GM19043 (cell line): Measurements from ENCODE around the gene RPS25.
A peak's percentile ranks its signal among the peaks of the same experiment; 100 is the strongest.
"Not testable (repeated sequence)": the region's sequence is repeated elsewhere in the genome, so short reads cannot be mapped to it uniquely, and the experiment has no call there.

Experiments used
- ATAC-seq: cut with Tn5 transposase; IDR thresholded peaks from one replicate; pipeline ENCODE4 v1.9.1; 2021; ENCODE audit warnings: low read depth; ENCODE audit not compliant: unreplicated experiment

RPS25 gene

GRCh38 chr11:119018074-119018938 lies at the start of gene RPS25, which contains the start of gene TRAPPC4:
TSS of gene RPS25 (minus strand) at chr11:119018343. CDS start at chr11:119018284, 59 bp downstream.
TSS of gene TRAPPC4 (plus strand) at chr11:119018766. CDS start at chr11:119018796, 30 bp downstream.
- peak; percentile 92 for ATAC-seq

DNA sequence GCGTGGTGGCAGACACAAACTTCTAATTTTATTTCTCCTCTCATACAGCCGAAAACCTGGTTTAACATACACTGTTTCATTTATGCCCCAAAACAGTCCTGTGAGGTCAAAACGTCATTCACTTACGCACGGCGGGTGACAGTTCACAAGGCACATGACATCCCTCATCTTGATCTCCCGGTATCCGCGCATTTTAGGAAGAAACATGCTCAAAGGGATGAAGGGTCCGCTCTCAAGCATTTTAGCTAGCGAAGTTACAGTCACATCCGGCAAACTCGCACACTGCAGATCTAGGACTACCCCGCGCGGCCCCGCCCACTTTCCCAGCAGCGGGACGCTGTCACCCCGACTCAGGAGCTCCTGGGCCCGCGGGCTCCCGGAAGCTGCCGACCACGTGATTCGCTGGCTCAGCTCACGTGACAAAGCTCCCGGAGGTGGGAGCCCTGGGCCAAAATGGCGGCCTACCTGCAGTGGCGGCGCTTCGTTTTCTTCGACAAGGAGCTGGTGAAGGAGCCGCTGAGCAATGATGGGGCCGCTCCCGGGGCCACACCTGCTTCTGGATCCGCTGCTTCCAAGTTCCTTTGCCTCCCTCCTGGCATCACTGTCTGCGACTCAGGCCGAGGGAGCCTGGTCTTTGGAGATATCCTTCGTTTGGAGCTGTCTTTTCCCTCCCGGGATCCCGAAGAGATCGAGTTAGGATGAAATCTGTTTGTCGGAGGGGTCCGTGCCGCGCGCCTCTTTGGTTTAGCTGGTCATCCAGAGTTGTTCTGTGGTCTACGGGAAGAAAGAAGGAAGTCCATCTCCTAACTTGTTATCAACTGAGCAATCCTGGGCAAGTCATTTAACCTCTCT lies 49.5 kb upstream of the RPS25 start, which contains the start of gene VPS11:
Gene VPS11, plus strand, starts transcription at position 448 of the 852 bp plus-strand sequence. Its CDS starts 6 bp downstream, at position 454.
- peak; percentile 77 for ATAC-seq

- no peak for ATAC-seq
Observed at GRCh38 chr11:119065369-119065768, 47.2 kb upstream of the RPS25 start.

DNA sequence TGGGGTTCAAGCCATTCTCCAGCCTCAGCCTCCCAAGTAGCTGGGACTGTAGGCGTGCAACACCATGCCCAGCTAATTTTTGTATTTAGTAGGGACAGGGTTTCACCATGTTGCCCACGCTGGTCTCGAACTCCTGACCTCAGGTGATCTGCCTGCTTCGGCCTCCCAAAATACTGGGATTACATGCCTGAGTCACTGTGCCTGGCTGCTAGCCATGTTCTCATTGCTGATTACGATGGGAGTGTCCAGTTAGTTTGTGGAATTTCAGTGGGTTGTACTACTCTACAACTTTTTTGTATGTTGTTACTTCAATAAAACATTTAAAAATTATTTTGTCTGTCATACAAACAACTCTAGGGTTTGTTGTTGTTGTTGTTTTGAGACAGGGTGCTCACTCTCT lies 44.6 kb upstream of the RPS25 start:
- ATAC-seq, result no peak

DNA sequence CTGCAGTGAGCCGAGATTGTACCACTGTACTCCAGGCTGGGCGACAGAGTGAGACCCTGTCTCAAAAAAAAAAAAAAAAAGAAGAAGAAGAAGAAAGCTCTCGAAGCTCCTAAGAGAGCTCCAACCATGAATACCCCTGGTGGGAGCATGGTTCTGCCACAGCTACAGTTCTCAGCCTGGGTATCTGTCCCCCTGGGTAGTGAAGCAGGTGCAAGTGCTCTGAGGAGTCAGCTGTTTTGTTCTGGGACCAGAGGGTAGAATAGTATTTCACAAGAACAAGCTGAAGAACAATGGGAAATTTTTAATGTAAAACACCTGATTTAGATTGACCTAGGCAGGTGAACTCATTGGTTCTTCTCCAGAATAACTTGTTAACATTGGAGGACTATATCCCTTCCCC lies 43.1 kb upstream of the RPS25 start:
- ATAC-seq, result no peak

GRCh38 chr11:119059128-119059527 lies 41.0 kb upstream of the RPS25 start:
- not testable (repeated sequence) for ATAC-seq

- peak; percentile 94 for ATAC-seq
Observed at GRCh38 chr11:119057000-119057769, 39.0 kb upstream of the RPS25 start, which contains the start of gene HYOU1. TSS of gene HYOU1 (minus strand) at chr11:119057205. CDS start at chr11:119056160, 1,045 bp downstream.

- ATAC-seq, result no peak
Observed at GRCh38 chr11:119056421-119056999, 38.4 kb upstream of the RPS25 start.

- ATAC-seq, result no peak
Observed at GRCh38 chr11:119055901-119056300, 37.8 kb upstream of the RPS25 start.

GRCh38 chr11:119054418-119054817 lies 36.3 kb upstream of the RPS25 start:
- no peak for ATAC-seq

- ATAC-seq, result no peak
Observed at GRCh38 chr11:119052163-119052814, 34.1 kb upstream of the RPS25 start.

DNA sequence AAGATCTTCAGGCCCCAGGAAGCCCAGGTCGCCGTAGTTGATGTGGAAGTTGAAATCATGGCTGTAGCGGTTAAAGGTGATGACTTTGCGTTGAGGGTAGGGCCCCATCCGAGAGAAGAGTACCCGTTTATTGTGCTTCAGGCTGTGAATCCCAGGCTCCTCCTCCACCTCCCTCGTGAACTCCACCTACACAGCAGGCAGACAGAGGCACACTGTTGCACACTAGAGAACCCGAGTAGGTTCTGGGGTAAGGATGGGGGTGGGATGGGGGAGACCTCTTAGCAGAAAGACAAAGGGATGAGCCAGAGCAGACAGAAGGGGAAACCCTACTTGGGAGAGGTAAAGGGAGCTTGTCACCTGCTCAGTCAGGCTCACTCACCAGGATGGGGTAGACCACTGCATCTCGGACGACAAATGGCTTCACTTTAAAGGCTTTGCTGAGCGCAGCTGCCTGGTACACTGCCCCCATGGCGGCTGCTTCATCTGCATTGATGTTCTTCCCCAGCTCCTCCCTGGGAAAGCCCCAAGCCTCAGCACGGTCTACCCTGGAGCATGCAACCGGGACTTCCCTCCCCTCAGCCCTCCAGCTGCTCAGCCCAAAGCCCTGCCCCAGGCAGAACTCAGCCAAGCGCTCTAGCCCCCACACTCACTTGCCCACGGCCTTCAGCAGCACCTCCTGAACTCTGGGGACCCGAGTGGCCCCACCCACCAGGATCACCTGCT lies 33.5 kb upstream of the RPS25 start:
- ATAC-seq, result no peak

DNA sequence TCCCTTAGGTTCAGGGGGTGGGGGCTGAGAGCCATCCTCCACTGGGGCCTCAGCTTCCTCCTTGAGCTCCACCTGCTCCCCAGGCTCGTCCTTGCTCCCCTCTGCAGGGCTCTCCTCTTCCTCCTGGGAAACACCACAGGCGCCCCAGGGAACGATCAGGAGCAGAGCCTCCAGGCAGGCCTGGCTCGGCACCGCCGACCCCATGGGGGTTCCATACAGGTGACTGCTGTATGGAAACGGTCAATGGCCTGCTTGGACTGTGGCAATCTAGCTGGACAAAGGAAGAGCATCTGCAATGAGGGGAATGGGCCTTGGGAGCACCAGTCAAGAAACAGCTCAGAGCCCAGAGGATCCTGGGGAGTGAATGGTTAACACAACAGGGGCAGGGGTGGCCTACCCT lies 30.9 kb upstream of the RPS25 start:
- ATAC-seq, result no peak

DNA sequence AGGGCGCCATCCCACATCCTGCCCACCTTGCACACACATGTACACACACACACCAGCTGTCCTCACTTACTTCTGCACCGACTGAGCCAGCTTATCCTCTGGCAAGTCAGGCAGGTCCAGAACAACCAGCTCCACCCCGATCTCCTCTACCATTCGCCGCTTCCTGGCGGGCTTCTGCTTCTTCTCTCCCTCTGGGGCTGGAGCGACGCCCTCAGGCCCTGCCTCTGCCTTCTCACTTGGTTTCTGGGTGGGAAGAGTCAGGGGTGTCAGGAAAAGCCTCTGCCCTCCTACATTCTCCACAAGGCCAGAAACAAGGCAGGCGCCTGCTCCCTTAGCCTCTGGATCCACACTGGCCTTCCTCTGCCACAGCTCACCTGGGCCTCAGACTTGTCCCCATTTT lies 30.5 kb upstream of the RPS25 start:
- ATAC-seq, result no peak

GRCh38 chr11:119047205-119047604 lies 29.1 kb upstream of the RPS25 start:
- ATAC-seq, result no peak

- no peak for ATAC-seq
Observed at GRCh38 chr11:119046489-119046888, 28.3 kb upstream of the RPS25 start.

DNA sequence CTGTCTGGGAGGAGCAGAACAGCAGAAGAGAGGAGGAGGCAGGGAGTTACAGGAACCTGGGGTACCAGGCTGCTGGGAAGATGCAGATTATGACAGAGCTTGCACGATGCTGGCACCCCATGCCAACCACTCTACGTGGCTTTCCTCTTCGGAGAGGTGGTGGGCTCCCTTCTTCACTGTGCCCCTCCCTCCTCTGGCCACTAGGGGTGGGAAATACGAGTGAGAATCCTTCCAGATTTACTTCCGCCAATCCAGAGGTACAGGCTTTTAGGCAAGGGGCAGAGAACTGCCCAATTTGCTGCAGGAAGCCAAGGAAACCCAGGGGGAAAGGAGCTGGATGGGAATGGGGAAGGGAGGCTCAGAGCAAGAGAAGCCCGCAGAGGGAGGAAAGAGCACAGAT lies 26.6 kb upstream of the RPS25 start:
- ATAC-seq, result no peak

DNA sequence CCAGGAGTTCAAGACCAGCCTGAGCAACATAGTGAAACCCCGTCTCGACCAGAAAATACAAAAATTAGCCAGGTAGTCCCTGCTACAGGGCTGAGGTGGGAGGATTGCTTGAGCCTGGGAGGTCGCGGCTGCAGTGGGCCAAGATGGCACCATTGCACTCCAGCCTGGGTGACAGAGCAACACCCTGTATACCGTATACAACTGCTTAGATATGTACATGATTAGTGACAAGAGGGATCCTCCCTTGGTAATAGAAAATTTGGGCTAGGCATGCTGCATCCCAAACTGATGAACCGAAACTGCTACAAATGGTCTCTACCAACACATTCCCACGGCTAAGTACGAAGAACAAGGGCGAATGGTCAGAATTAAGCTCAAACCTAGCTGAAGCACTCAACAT lies 24.8 kb upstream of the RPS25 start:
- ATAC-seq, result no peak
